GM12878 (cell line): Measurements from ENCODE around the gene NID1. TPM values are rescaled to one million over a fixed set of nuclear protein-coding genes. Genes with fewer than 3 reads are reported as not detected.

Source experiments
- BHLHE40 ChIP-seq, 2 experiments: fragments of 450-650 bp in 1 of 2; IDR thresholded peaks; 2 replicates each; pipeline ENCODE4 v1.6.1; 2011 to 2017; ENCODE audit warnings: low read depth in 2 of 2, borderline replicate concordance in 1 of 2, improper control_type of control experiment in 1 of 2, low read length in 1 of 2, mild to moderate bottlenecking in 1 of 2
- BMI1 ChIP-seq: fragments of 450-650 bp; IDR thresholded peaks from 2 replicates; pipeline ENCODE4 v1.6.1; 2016; ENCODE audit warnings: mild to moderate bottlenecking, moderate library complexity, borderline replicate concordance
- DPF2 ChIP-seq: fragments of 450-650 bp; IDR thresholded peaks from 2 replicates; pipeline ENCODE4 v1.6.1; 2017; ENCODE audit warnings: mild to moderate bottlenecking
- ETV6 ChIP-seq, 2 experiments: fragments of 450-650 bp in 1 of 2; IDR thresholded peaks in 1 of 2; conservative IDR thresholded peaks in 1 of 2; 2 replicates each; pipeline ENCODE4 v1.6.1; 2014; ENCODE audit warnings: antibody characterized with exemption in 1 of 2, borderline replicate concordance in 1 of 2, low read depth in 1 of 2, mild to moderate bottlenecking in 1 of 2, moderate library complexity in 1 of 2
- GABPA ChIP-seq: IDR thresholded peaks from 2 replicates; pipeline ENCODE4 v1.6.1; 2014; ENCODE audit warnings: antibody characterized with exemption, low read depth, mild to moderate bottlenecking, inconsistent platforms
- HDGF ChIP-seq: fragments of 450-650 bp; IDR thresholded peaks from 2 replicates; pipeline ENCODE4 v1.6.1; 2016; ENCODE audit warnings: antibody characterized with exemption
- IKZF1 ChIP-seq: fragments of 450-650 bp; conservative IDR thresholded peaks from 2 replicates; pipeline ENCODE4 v1.6.1; 2017; ENCODE audit warnings: antibody characterized with exemption, mild to moderate bottlenecking
- IKZF2 ChIP-seq, 2 experiments: fragments of 450-650 bp; IDR thresholded peaks; 2 replicates each; pipeline ENCODE4 v1.6.1; 2017; ENCODE audit warnings: mild to moderate bottlenecking in 2 of 2, moderate library complexity in 2 of 2
- IRF4 ChIP-seq: IDR thresholded peaks from 2 replicates; pipeline ENCODE4 v1.6.1; 2011; ENCODE audit warnings: low read depth, low read length
- PAX5 ChIP-seq: IDR thresholded peaks from 2 replicates; pipeline ENCODE4 v1.6.1; 2011; ENCODE audit warnings: low read depth, low read length, borderline replicate concordance
- POLR2AphosphoS5 ChIP-seq: IDR thresholded peaks from 2 replicates; pipeline ENCODE4 v1.6.1; 2011; ENCODE audit warnings: mild to moderate bottlenecking, low read length, inconsistent platforms
- RFX5 ChIP-seq: IDR thresholded peaks from 2 replicates; pipeline ENCODE4 v1.6.1; 2011; ENCODE audit warnings: low read depth, low read length, improper control_type of control experiment
- SMC3 ChIP-seq: IDR thresholded peaks from 2 replicates; pipeline ENCODE4 v1.6.1; 2011; ENCODE audit warnings: low read length, improper control_type of control experiment, borderline replicate concordance
- SREBF2 ChIP-seq: IDR thresholded peaks from 2 replicates; pipeline ENCODE4 v1.6.1; 2012; ENCODE audit warnings: mild to moderate bottlenecking, low read length
- STAT3 ChIP-seq: IDR thresholded peaks from 2 replicates; pipeline ENCODE4 v1.6.1; 2011; ENCODE audit warnings: low read depth, low read length, improper control_type of control experiment
- TAF1 ChIP-seq: IDR thresholded peaks from 2 replicates; pipeline ENCODE4 v1.6.1; 2011; ENCODE audit warnings: mild to moderate bottlenecking, low read depth, low read length, borderline replicate concordance
- polyA plus RNA-seq, 11 experiments: library from polyadenylated mRNA; depleted of rRNA in 4 of 11; unstranded in 6 of 11; stranded (reverse) in 5 of 11; fragments of >200 nt; fragmentation: Nextera tagmentation in 4 of 11; fragmentation: Illumina TruSeq in 1 of 11; extraction: Ambion mirVana in 4 of 11; extraction: Trizol in 1 of 11; gene quantifications; 1 replicate in 1 of 11; 2 replicates in 10 of 11; pipeline versions ENCODE4 v1.2.1 to v1.2.3, GENCODE V29; 2011 to 2016; ENCODE audit warnings: inconsistent platforms in 2 of 11, missing spikeins in 2 of 11, low read depth in 1 of 11
- total RNA-seq, 4 experiments: library from RNA; depleted of rRNA in 3 of 4; stranded (reverse); fragments of >200 nt in 3 of 4; fragmentation: Illumina TruSeq in 1 of 4; extraction: Trizol in 1 of 4; gene quantifications; 2 replicates each; pipeline versions ENCODE4 v1.2.1 to v1.2.3, GENCODE V29; 2013 to 2021
- TF ChIP-seq, protein P1 (sequence below): fragments of 450-650 bp; IDR thresholded peaks from 2 replicates; pipeline ENCODE4 v1.6.1; 2017; ENCODE audit warnings: mild to moderate bottlenecking, moderate library complexity
- TF ChIP-seq, protein P2 (sequence below): IDR thresholded peaks from 2 replicates; pipeline ENCODE4 v1.6.1; 2012; ENCODE audit warnings: low read depth, low read length, improper control_type of control experiment
- TF ChIP-seq, protein P3 (sequence below): IDR thresholded peaks from 2 replicates; pipeline ENCODE4 v1.6.1; 2012; ENCODE audit warnings: improper control_type of control experiment, low read depth, low read length; ENCODE audit not compliant: insufficient replicate concordance

The NID1 gene
- total and polyA plus RNA-seq, 10 of the 15 experiments (the other 5 are each of a cell fraction or from before 2014, with no cell fraction given) = 4.2 to 25.7 (median 11.3) TPM

DNA sequence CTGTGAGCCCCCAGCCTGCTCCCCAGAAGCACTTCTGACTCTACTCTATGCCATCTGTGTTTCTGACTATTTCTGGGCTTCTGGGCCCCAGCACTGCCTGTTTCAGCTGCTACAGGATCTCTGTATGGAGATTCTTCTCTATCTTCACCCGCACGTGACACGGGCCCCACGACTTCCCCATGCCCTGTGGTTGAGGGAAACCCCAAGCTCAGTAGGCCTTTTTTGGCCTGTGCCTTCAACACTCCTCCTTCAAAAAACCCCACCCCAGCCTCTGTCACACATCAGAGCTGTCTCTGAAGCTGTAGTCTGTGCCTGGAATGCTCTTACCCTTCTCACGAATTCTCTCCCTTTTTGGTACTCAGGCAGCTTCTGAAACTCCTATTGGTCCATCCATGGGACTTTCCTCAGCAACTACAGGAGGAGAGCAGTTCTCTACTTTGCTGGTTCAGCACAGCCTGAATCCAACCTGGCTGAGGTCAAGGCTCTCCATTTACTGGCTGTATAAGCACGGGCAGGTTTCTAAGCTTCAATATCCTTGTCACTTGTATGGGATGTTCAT, 2.0 kb upstream of the NID1 start (continued):
- TF ChIP-seq, protein P1, sequence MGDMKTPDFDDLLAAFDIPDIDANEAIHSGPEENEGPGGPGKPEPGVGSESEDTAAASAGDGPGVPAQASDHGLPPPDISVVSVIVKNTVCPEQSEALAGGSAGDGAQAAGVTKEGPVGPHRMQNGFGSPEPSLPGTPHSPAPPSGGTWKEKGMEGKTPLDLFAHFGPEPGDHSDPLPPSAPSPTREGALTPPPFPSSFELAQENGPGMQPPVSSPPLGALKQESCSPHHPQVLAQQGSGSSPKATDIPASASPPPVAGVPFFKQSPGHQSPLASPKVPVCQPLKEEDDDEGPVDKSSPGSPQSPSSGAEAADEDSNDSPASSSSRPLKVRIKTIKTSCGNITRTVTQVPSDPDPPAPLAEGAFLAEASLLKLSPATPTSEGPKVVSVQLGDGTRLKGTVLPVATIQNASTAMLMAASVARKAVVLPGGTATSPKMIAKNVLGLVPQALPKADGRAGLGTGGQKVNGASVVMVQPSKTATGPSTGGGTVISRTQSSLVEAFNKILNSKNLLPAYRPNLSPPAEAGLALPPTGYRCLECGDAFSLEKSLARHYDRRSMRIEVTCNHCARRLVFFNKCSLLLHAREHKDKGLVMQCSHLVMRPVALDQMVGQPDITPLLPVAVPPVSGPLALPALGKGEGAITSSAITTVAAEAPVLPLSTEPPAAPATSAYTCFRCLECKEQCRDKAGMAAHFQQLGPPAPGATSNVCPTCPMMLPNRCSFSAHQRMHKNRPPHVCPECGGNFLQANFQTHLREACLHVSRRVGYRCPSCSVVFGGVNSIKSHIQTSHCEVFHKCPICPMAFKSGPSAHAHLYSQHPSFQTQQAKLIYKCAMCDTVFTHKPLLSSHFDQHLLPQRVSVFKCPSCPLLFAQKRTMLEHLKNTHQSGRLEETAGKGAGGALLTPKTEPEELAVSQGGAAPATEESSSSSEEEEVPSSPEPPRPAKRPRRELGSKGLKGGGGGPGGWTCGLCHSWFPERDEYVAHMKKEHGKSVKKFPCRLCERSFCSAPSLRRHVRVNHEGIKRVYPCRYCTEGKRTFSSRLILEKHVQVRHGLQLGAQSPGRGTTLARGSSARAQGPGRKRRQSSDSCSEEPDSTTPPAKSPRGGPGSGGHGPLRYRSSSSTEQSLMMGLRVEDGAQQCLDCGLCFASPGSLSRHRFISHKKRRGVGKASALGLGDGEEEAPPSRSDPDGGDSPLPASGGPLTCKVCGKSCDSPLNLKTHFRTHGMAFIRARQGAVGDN = peak; percentile 71
- peak in 1 of 2 experiments; percentile 59; a peak in 1 of 4 replicates for TF ChIP-seq ETV6 (conservative IDR thresholded peaks at IDR 0.05 in 1 of 2, IDR thresholded peaks at IDR 0.05 in 1 of 2; ENCODE audit: borderline replicate concordance in 1 of 2, low read depth in 1 of 2)
- no peak for TF ChIP-seq STAT3
- TF ChIP-seq BMI1 = no peak
- TF ChIP-seq GABPA = 0 out of 2 replicates have a peak, but pooled peaks have one; percentile 54
- TF ChIP-seq TAF1 = peak; percentile 59
- peak; percentile 36; the same call in 1 of the 2 replicates for TF ChIP-seq PAX5
- TF ChIP-seq, protein P2, sequence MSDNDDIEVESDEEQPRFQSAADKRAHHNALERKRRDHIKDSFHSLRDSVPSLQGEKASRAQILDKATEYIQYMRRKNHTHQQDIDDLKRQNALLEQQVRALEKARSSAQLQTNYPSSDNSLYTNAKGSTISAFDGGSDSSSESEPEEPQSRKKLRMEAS = peak; percentile 91
- 0 out of 2 replicates have a peak, but pooled peaks have one; percentile 25 for TF ChIP-seq IRF4
- peak; percentile 70 to 83 for TF ChIP-seq IKZF2 (IDR thresholded peaks at IDR 0.05)
- TF ChIP-seq BHLHE40 (IDR thresholded peaks at IDR 0.05; ENCODE audit: borderline replicate concordance in 1 of 2, low read depth in 2 of 2, low read length in 1 of 2) = peak; percentile 99 to 100
- no peak for TF ChIP-seq RFX5
- TF ChIP-seq DPF2 = 0 out of 2 replicates have a peak, but pooled peaks have one; percentile 54
- peak; percentile 45; the same call in 1 of the 2 replicates for TF ChIP-seq HDGF
- TF ChIP-seq IKZF1 = peak; percentile 79
- TF ChIP-seq, protein P3, sequence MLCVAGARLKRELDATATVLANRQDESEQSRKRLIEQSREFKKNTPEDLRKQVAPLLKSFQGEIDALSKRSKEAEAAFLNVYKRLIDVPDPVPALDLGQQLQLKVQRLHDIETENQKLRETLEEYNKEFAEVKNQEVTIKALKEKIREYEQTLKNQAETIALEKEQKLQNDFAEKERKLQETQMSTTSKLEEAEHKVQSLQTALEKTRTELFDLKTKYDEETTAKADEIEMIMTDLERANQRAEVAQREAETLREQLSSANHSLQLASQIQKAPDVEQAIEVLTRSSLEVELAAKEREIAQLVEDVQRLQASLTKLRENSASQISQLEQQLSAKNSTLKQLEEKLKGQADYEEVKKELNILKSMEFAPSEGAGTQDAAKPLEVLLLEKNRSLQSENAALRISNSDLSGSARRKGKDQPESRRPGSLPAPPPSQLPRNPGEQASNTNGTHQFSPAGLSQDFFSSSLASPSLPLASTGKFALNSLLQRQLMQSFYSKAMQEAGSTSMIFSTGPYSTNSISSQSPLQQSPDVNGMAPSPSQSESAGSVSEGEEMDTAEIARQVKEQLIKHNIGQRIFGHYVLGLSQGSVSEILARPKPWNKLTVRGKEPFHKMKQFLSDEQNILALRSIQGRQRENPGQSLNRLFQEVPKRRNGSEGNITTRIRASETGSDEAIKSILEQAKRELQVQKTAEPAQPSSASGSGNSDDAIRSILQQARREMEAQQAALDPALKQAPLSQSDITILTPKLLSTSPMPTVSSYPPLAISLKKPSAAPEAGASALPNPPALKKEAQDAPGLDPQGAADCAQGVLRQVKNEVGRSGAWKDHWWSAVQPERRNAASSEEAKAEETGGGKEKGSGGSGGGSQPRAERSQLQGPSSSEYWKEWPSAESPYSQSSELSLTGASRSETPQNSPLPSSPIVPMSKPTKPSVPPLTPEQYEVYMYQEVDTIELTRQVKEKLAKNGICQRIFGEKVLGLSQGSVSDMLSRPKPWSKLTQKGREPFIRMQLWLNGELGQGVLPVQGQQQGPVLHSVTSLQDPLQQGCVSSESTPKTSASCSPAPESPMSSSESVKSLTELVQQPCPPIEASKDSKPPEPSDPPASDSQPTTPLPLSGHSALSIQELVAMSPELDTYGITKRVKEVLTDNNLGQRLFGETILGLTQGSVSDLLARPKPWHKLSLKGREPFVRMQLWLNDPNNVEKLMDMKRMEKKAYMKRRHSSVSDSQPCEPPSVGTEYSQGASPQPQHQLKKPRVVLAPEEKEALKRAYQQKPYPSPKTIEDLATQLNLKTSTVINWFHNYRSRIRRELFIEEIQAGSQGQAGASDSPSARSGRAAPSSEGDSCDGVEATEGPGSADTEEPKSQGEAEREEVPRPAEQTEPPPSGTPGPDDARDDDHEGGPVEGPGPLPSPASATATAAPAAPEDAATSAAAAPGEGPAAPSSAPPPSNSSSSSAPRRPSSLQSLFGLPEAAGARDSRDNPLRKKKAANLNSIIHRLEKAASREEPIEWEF = no peak
- TF ChIP-seq SREBF2 = no peak
- TF ChIP-seq POLR2AphosphoS5 = peak; percentile 82
- TF ChIP-seq SMC3 = 0 out of 2 replicates have a peak, but pooled peaks have one; percentile 14
